ENCODE data around the gene CNPY3. TPM values are rescaled to one million over a fixed set of nuclear protein-coding genes. Genes with fewer than 3 reads are reported as not detected.

The CNPY3 gene
- total and polyA plus RNA-seq, 2 experiments from 2014 or later, result 71.8 to 137 TPM

DNA sequence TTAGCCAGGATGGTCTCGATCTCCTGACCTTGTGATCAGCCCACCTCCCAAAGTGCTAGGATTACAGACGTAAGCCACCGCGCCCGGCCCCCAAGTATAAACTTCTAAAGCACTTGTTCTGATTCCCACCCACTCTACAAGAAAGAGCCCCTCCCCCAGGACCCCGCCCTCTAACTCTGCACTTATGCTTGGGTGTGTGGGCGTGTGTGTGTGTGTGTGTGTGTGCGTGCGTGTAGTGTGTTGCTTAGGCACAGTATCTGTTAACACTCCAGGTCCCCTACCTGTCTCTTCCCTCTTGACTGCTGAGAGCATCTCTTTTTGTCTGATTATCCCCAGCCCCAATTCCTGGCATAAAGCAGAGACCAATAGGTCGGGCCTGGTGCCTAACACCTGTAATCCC is 19.4 kb upstream of the CNPY3 start:
- DNase-seq (ENCODE audit: low spot score), result no peak
- no peak for TF ChIP-seq EZH2phosphoT487 (IDR thresholded peaks at IDR 0.05; ENCODE audit: low read depth, severe bottlenecking, unreplicated experiment)
- TF ChIP-seq CTCF (IDR thresholded peaks at IDR 0.05; ENCODE audit: poor library complexity), result no peak
- TF ChIP-seq EZH2 (IDR thresholded peaks at IDR 0.05; ENCODE audit: borderline replicate concordance), result no peak
- no peaks in the 10 kb centered on the region for H3K4me1 ChIP-seq (ENCODE audit: insufficient read depth)
- 87% methylated on average over 10 of the region's 10 CpGs for WGBS (ENCODE audit: low lambda C conversion rate, missing lambda C conversion rate)
- H3K27me3 ChIP-seq, result no peaks in the 10 kb centered on the region
- H3K9me2 ChIP-seq (replicated peaks; ENCODE audit: insufficient read depth), result no peaks in the 10 kb centered on the region
- H4K20me1 ChIP-seq (ENCODE audit: insufficient read depth, poor library complexity, severe bottlenecking), result no peaks in the 10 kb centered on the region
- H2AFZ ChIP-seq, result no peak overlapping the region
- no peaks in the 10 kb centered on the region for H3K79me2 ChIP-seq
- H3K9me3 ChIP-seq (ENCODE audit: low read depth), result no peaks in the 10 kb centered on the region
- no peak overlapping the region for H3K4me3 ChIP-seq
- no peak overlapping the region for H3K27ac ChIP-seq
- H3K36me3 ChIP-seq (replicated peaks; ENCODE audit: insufficient read depth, low read depth), result no peaks in the 10 kb centered on the region
- H3K4me2 ChIP-seq, result no peak overlapping the region

GRCh38 chr6:42911171-42912021 is 17.9 kb upstream of the CNPY3 start:
- peak; percentile 64 for DNase-seq (ENCODE audit: low spot score)
- peak; percentile 32 for TF ChIP-seq CTCF (IDR thresholded peaks at IDR 0.05; ENCODE audit: poor library complexity)
- no peak for TF ChIP-seq EZH2 (IDR thresholded peaks at IDR 0.05; ENCODE audit: borderline replicate concordance)
- Histone ChIP-seq H3K9me3 (ENCODE audit: low read depth) (no peaks in the 10 kb centered on the region), H4K20me1 (ENCODE audit: insufficient read depth, poor library complexity, severe bottlenecking) (no peaks in the 10 kb centered on the region), H2AFZ (peak overlapping the region; percentile 78), H3K9me2 (replicated peaks; ENCODE audit: insufficient read depth) (no peaks in the 10 kb centered on the region), H3K27me3 (no peaks in the 10 kb centered on the region), H3K4me3 (peak overlapping the region; percentile 1), H3K79me2 (no peaks in the 10 kb centered on the region), H3K4me1 (ENCODE audit: insufficient read depth) (no peaks in the 10 kb centered on the region), H3K4me2 (peak overlapping the region; percentile 87), H3K27ac (peak overlapping the region; percentile 7), H3K36me3 (replicated peaks; ENCODE audit: insufficient read depth, low read depth) (no peaks in the 10 kb centered on the region)
- WGBS (ENCODE audit: low lambda C conversion rate, missing lambda C conversion rate), result 8% methylated on average over 31 of the region's 49 CpGs

- Histone ChIP-seq H3K79me2 (no peaks in the 10 kb centered on the region), H3K36me3 (replicated peaks; ENCODE audit: insufficient read depth, low read depth) (no peaks in the 10 kb centered on the region), H3K27ac (no peak overlapping the region), H3K9me2 (replicated peaks; ENCODE audit: insufficient read depth) (no peaks in the 10 kb centered on the region), H3K9me3 (ENCODE audit: low read depth) (no peaks in the 10 kb centered on the region), H3K27me3 (no peaks in the 10 kb centered on the region), H3K4me1 (ENCODE audit: insufficient read depth) (no peaks in the 10 kb centered on the region), H4K20me1 (ENCODE audit: insufficient read depth, poor library complexity, severe bottlenecking) (no peaks in the 10 kb centered on the region), H2AFZ (no peak overlapping the region), H3K4me2 (no peak overlapping the region), H3K4me3 (no peak overlapping the region)
- 73% methylated on average over 4 of the region's 4 CpGs for WGBS (ENCODE audit: low lambda C conversion rate, missing lambda C conversion rate)
- TF ChIP-seq EZH2phosphoT487 (IDR thresholded peaks at IDR 0.05; ENCODE audit: low read depth, severe bottlenecking, unreplicated experiment) (no peak), EZH2 (IDR thresholded peaks at IDR 0.05; ENCODE audit: borderline replicate concordance) (no peak), CTCF (IDR thresholded peaks at IDR 0.05; ENCODE audit: poor library complexity) (no peak)
- DNase-seq (ENCODE audit: low spot score), result no peak
These were observed 14.7 kb upstream of the CNPY3 start for GRCh38 chr6:42914546-42914945.

Measured in hepatocyte (in vitro differentiated cells).